Stimulated activated CD8-positive, alpha-beta memory T cell treated with anti-CD3 and anti-CD28 coated beads, Interleukin-12 subunit alpha, Interleukin-12 subunit beta, amount 100 ng/mL, for 24 hours (primary cell): ENCODE measurements around the gene KRTAP5-5.
"Not testable (repeated sequence)": the region's sequence is repeated elsewhere in the genome, so short reads cannot be mapped to it uniquely, and the experiment has no call there.

Source experiments
- DNase-seq: peaks from one replicate; pipeline ENCODE4 v3.0.0-alpha.2; 2020; ENCODE audit errors: extremely low read depth

Gene KRTAP5-5

GRCh38 chr11:1642288-1643145 is 12.9 kb downstream of the KRTAP5-5 start:
- DNase-seq, result no peak

- no peak for DNase-seq
These were observed 13.6 kb downstream of the KRTAP5-5 start for GRCh38 chr11:1643146-1643690.

GRCh38 chr11:1644601-1645356 is 15.2 kb downstream of the KRTAP5-5 start:
- DNase-seq, result no peak

- DNase-seq, result no peak
These were observed 15.8 kb downstream of the KRTAP5-5 start for GRCh38 chr11:1645357-1645821.

- DNase-seq, result not testable (repeated sequence)
These were observed 17.0 kb downstream of the KRTAP5-5 start for GRCh38 chr11:1646540-1646939.

- no peak for DNase-seq
These were observed 18.5 kb downstream of the KRTAP5-5 start for GRCh38 chr11:1647901-1648652.

GRCh38 chr11:1648653-1649420 is 19.3 kb downstream of the KRTAP5-5 start:
- no peak for DNase-seq

GRCh38 chr11:1650034-1650917 is 20.7 kb downstream of the KRTAP5-5 start:
- DNase-seq, result no peak

GRCh38 chr11:1650918-1651262 is 21.3 kb downstream of the KRTAP5-5 start:
- DNase-seq, result no peak

- DNase-seq, result no peak
These were observed 21.9 kb downstream of the KRTAP5-5 start for GRCh38 chr11:1651411-1651980.

GRCh38 chr11:1652026-1652425 is 22.5 kb downstream of the KRTAP5-5 start:
- DNase-seq, result no peak

- DNase-seq, result no peak
These were observed 22.8 kb downstream of the KRTAP5-5 start for GRCh38 chr11:1652442-1652770.

- peak; percentile 27 for DNase-seq
These were observed 23.4 kb downstream of the KRTAP5-5 start for GRCh38 chr11:1652771-1653540.

GRCh38 chr11:1653541-1654387 is 24.2 kb downstream of the KRTAP5-5 start:
- DNase-seq, result no peak

- no peak for DNase-seq
These were observed 25.0 kb downstream of the KRTAP5-5 start for GRCh38 chr11:1654388-1655167.

- DNase-seq, result no peak
These were observed 25.8 kb downstream of the KRTAP5-5 start for GRCh38 chr11:1655168-1656060.
